ENCODE data around the gene ZNF160. TPM values are rescaled to one million over a fixed set of nuclear protein-coding genes. Genes with fewer than 3 reads are reported as not detected.

ZNF160 gene
- total RNA-seq, 1 donor from 2014 or later: 86.0 TPM

GRCh38 chr19:53076984-53077383, 26.2 kb downstream of the ZNF160 start:
- no peaks in the 10 kb centered on the region for H3K9me3 ChIP-seq (ENCODE audit: low read depth)
- no peaks in the 10 kb centered on the region for H3K27me3 ChIP-seq
- peaks cover 25% of the 10 kb centered on the region for H3K79me2 ChIP-seq (ENCODE audit: low read depth)
- H3F3A ChIP-seq (ENCODE audit: low read depth): peaks cover 2% of the 10 kb centered on the region
- peaks cover 28% of the 10 kb centered on the region for H3K36me3 ChIP-seq
- H3K36me3 Mint-ChIP-seq: peaks cover 81% of the 10 kb centered on the region
- peaks cover 5% of the 10 kb centered on the region for H3K27me3 Mint-ChIP-seq (ENCODE audit: insufficient read depth, low read depth)
- no peak overlapping the region for H3K27ac Mint-ChIP-seq
- no peak overlapping the region for H3K27ac ChIP-seq
- no peak overlapping the region for H3K4me3 ChIP-seq
- no peak overlapping the region for H3K4me3 Mint-ChIP-seq
- TF ChIP-seq, protein P1, sequence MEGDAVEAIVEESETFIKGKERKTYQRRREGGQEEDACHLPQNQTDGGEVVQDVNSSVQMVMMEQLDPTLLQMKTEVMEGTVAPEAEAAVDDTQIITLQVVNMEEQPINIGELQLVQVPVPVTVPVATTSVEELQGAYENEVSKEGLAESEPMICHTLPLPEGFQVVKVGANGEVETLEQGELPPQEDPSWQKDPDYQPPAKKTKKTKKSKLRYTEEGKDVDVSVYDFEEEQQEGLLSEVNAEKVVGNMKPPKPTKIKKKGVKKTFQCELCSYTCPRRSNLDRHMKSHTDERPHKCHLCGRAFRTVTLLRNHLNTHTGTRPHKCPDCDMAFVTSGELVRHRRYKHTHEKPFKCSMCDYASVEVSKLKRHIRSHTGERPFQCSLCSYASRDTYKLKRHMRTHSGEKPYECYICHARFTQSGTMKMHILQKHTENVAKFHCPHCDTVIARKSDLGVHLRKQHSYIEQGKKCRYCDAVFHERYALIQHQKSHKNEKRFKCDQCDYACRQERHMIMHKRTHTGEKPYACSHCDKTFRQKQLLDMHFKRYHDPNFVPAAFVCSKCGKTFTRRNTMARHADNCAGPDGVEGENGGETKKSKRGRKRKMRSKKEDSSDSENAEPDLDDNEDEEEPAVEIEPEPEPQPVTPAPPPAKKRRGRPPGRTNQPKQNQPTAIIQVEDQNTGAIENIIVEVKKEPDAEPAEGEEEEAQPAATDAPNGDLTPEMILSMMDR (IDR thresholded peaks at IDR 0.05): peak; percentile 85
- TF ChIP-seq EZH2 (IDR thresholded peaks at IDR 0.05): no peak
- no peak overlapping the region for H3K9ac ChIP-seq
- peaks cover 82% of the 10 kb centered on the region for H3K9me3 Mint-ChIP-seq
- H3K4me1 ChIP-seq: no peaks in the 10 kb centered on the region
- peaks cover 8% of the 10 kb centered on the region for H4K20me1 ChIP-seq (ENCODE audit: low read depth)
- peak; percentile 85 for DNase-seq (ENCODE audit: low spot score)
- no peak overlapping the region for H2AFZ ChIP-seq (replicated peaks)
- H3K4me2 ChIP-seq: no peak overlapping the region
- no peaks in the 10 kb centered on the region for H3K4me1 Mint-ChIP-seq

- Histone ChIP-seq H4K20me1 (ENCODE audit: low read depth) (no peaks in the 10 kb centered on the region), H3K4me1 (no peaks in the 10 kb centered on the region), H3K27ac (no peak overlapping the region), H3F3A (ENCODE audit: low read depth) (no peaks in the 10 kb centered on the region), H2AFZ (replicated peaks) (no peak overlapping the region), H3K4me2 (no peak overlapping the region), H3K79me2 (ENCODE audit: low read depth) (no peaks in the 10 kb centered on the region), H3K9me3 (ENCODE audit: low read depth) (peaks cover 41% of the 10 kb centered on the region), H3K36me3 (peaks cover 58% of the 10 kb centered on the region), H3K27me3 (no peaks in the 10 kb centered on the region), H3K9ac (no peak overlapping the region), H3K4me3 (no peak overlapping the region)
- Mint-ChIP-seq H3K36me3 (peaks cover 71% of the 10 kb centered on the region), H3K27ac (no peak overlapping the region), H3K4me1 (no peaks in the 10 kb centered on the region), H3K4me3 (no peak overlapping the region), H3K9me3 (peaks cover 69% of the 10 kb centered on the region), H3K27me3 (ENCODE audit: insufficient read depth, low read depth) (peaks cover 11% of the 10 kb centered on the region)
- DNase-seq (ENCODE audit: low spot score): no peak
- TF ChIP-seq EZH2phosphoT487 (IDR thresholded peaks at IDR 0.05): no peak
- TF ChIP-seq, protein P1 (IDR thresholded peaks at IDR 0.05): no peak
- TF ChIP-seq EZH2 (IDR thresholded peaks at IDR 0.05): no peak
Observed at GRCh38 chr19:53068834-53069233, 34.4 kb downstream of the ZNF160 start.

DNA sequence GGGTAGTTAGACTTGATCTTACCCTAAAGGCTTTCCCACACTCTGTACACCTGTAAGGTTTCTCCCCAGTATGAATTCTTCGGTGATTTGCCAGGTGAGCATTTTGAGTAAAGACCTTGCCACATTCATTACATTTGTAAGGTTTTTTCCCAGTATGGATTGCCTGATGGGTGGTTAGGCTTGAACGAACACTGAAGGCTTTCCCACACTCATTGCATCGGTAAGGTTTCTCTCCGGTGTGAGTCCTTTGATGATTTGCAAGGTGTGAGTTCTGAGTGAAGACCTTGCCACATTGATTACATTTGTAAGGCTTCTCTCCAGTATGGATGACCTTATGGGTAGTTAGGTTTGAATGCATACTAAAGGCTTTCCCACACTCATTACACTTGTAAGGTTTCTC, 35.0 kb downstream of the ZNF160 start:
- Histone ChIP-seq H3K79me2 (ENCODE audit: low read depth) (no peaks in the 10 kb centered on the region), H2AFZ (replicated peaks) (no peak overlapping the region), H3K27ac (no peak overlapping the region), H3K4me3 (no peak overlapping the region), H3K4me1 (no peaks in the 10 kb centered on the region), H3K9me3 (ENCODE audit: low read depth) (peaks cover 41% of the 10 kb centered on the region), H3K4me2 (no peak overlapping the region), H3K27me3 (no peaks in the 10 kb centered on the region), H3F3A (ENCODE audit: low read depth) (no peaks in the 10 kb centered on the region), H3K9ac (no peak overlapping the region), H3K36me3 (peaks cover 54% of the 10 kb centered on the region), H4K20me1 (ENCODE audit: low read depth) (no peaks in the 10 kb centered on the region)
- H3K9me3 Mint-ChIP-seq: peaks cover 72% of the 10 kb centered on the region
- no peaks in the 10 kb centered on the region for H3K4me1 Mint-ChIP-seq
- no peak for TF ChIP-seq EZH2 (IDR thresholded peaks at IDR 0.05)
- no peak for TF ChIP-seq EZH2phosphoT487 (IDR thresholded peaks at IDR 0.05)
- TF ChIP-seq, protein P1 (IDR thresholded peaks at IDR 0.05): no peak
- DNase-seq (ENCODE audit: low spot score): no peak
- peaks cover 14% of the 10 kb centered on the region for H3K27me3 Mint-ChIP-seq (ENCODE audit: insufficient read depth, low read depth)
- no peak overlapping the region for H3K4me3 Mint-ChIP-seq
- H3K36me3 Mint-ChIP-seq: peaks cover 72% of the 10 kb centered on the region
- H3K27ac Mint-ChIP-seq: no peak overlapping the region

Measured in neural progenitor cell (in vitro differentiated cells).